HG03025 (cell line): ENCODE results near the gene DCDC2C.

Experiments used
- ATAC-seq: cut with Tn5 transposase; IDR thresholded peaks from one replicate; pipeline ENCODE4 v1.9.1; 2021; ENCODE audit warnings: mild to moderate bottlenecking, moderate library complexity; ENCODE audit not compliant: unreplicated experiment, low FRiP score

Gene DCDC2C

GRCh38 chr2:3876221-3876620, 172.8 kb downstream of the DCDC2C start:
- no peak for ATAC-seq

GRCh38 chr2:3876685-3877084, 173.3 kb downstream of the DCDC2C start:
- ATAC-seq, result no peak

DNA sequence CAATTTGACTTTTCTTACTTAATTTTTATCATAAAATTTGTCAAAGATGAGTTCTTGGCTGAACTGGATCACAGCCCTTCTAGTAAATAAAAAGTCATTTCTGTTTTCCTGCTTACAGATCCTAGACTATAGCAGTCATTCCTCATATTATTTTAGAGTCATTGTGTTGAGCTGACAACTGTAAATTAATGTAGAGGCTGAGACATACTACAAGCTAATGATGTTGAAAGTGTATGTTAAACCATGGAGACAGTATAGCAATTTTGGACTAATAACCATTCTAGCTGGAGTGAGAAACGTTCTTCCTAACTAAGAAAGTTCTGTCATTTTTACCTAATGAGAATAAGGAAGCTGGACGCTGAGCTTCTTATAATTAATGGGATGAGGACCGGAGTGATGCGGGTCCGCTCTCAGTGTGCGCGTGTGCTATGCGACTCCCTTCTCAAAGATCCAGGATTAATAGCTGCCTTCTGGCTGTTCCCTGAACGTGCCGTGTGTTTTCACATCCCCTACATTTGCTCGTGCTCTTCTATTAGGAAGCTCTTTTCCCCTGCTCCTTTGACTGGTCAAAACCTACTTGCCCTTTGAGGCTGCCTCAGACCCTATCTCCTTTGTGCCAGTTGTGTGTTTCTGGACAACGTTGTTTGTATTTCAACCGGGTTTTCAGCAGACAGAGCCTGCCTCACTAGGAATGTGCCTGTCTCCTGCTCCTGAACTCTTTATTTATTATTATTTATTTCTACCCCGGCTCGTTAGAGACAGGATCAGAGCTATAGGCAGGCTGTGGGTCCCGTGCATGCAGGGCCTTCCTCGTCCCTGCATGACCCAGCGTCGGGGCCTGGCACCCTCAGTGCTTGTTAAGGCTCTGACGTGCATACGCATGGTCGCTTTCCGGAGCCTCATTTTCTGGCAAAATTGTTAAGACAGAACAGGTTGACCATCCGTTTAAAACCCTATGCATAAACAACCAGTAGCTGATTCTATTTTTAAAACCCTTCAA, 182.6 kb downstream of the DCDC2C start:
- no peak for ATAC-seq

DNA sequence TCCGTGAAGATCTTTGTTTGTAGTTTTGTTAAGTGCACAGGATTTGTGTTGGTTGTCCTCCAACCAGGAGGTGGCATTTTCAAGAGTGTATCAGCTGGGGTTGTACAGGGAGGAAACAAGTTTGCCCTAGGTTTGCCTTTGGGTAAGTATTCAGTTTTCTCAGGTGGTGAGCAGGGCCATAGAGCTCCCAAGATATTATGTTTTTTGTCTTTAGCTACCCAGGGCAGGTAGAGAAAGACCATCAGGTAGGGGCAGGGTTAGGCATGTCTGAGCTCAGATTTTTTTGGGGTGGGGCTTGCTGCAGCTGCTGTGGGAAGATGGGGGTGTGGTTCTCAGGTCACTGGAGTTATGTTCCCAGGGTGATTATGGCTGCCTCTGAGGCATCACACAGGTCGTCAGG, 191.6 kb downstream of the DCDC2C start:
- ATAC-seq, result no peak
